ENCODE measurements around the gene PATL1. TPM values are rescaled to one million over a fixed set of nuclear protein-coding genes. Genes with fewer than 3 reads are reported as not detected.
A peak's percentile ranks its signal among the peaks of the same experiment; 100 is the strongest.
"Not testable (repeated sequence)": the region's sequence is repeated elsewhere in the genome, so short reads cannot be mapped to it uniquely, and the experiment has no call there.

Gene PATL1
- total RNA-seq, 1 donor from 2014 or later = 36.1 TPM

GRCh38 chr11:59708537-59708936 is 39.7 kb upstream of the PATL1 start:
- Mint-ChIP-seq H3K4me3 (ENCODE audit: unreplicated experiment) (no peak overlapping the region), H3K9me3 (ENCODE audit: unreplicated experiment) (no peaks in the 10 kb centered on the region), H3K27me3 (ENCODE audit: unreplicated experiment) (no peaks in the 10 kb centered on the region), H3K4me1 (ENCODE audit: unreplicated experiment) (peaks cover 13% of the 10 kb centered on the region), H3K36me3 (ENCODE audit: low read depth, unreplicated experiment) (no peaks in the 10 kb centered on the region), H3K27ac (ENCODE audit: unreplicated experiment) (no peak overlapping the region)
- TF ChIP-seq CTCF (IDR thresholded peaks at IDR 0.05; ENCODE audit: unreplicated experiment) = no peak
- no peak for DNase-seq (ENCODE audit: low spot score)

- H3K4me3 Mint-ChIP-seq (ENCODE audit: unreplicated experiment) = no peak overlapping the region
- H3K36me3 Mint-ChIP-seq (ENCODE audit: low read depth, unreplicated experiment) = no peaks in the 10 kb centered on the region
- no peaks in the 10 kb centered on the region for H3K9me3 Mint-ChIP-seq (ENCODE audit: unreplicated experiment)
- H3K27ac Mint-ChIP-seq (ENCODE audit: unreplicated experiment) = peak overlapping the region; percentile 73
- no peak for TF ChIP-seq CTCF (IDR thresholded peaks at IDR 0.05; ENCODE audit: unreplicated experiment)
- no peak for DNase-seq (ENCODE audit: low spot score)
- H3K27me3 Mint-ChIP-seq (ENCODE audit: unreplicated experiment) = no peaks in the 10 kb centered on the region
- H3K4me1 Mint-ChIP-seq (ENCODE audit: unreplicated experiment) = peaks cover 13% of the 10 kb centered on the region
These were observed 38.5 kb upstream of the PATL1 start for GRCh38 chr11:59707371-59707770.

GRCh38 chr11:59706518-59707285 is 37.9 kb upstream of the PATL1 start:
- no peaks in the 10 kb centered on the region for H3K27me3 Mint-ChIP-seq (ENCODE audit: unreplicated experiment)
- H3K36me3 Mint-ChIP-seq (ENCODE audit: low read depth, unreplicated experiment) = no peaks in the 10 kb centered on the region
- H3K27ac Mint-ChIP-seq (ENCODE audit: unreplicated experiment) = peak overlapping the region; percentile 73
- peak; percentile 36 for DNase-seq (ENCODE audit: low spot score)
- H3K4me1 Mint-ChIP-seq (ENCODE audit: unreplicated experiment) = peaks cover 13% of the 10 kb centered on the region
- TF ChIP-seq CTCF (IDR thresholded peaks at IDR 0.05; ENCODE audit: unreplicated experiment) = no peak
- H3K9me3 Mint-ChIP-seq (ENCODE audit: unreplicated experiment) = no peaks in the 10 kb centered on the region
- no peak overlapping the region for H3K4me3 Mint-ChIP-seq (ENCODE audit: unreplicated experiment)

GRCh38 chr11:59705294-59705693 is 36.5 kb upstream of the PATL1 start:
- H3K4me1 Mint-ChIP-seq (ENCODE audit: unreplicated experiment) = peaks cover 13% of the 10 kb centered on the region
- H3K9me3 Mint-ChIP-seq (ENCODE audit: unreplicated experiment) = no peaks in the 10 kb centered on the region
- no peaks in the 10 kb centered on the region for H3K36me3 Mint-ChIP-seq (ENCODE audit: low read depth, unreplicated experiment)
- DNase-seq (ENCODE audit: low spot score) = no peak
- no peak overlapping the region for H3K4me3 Mint-ChIP-seq (ENCODE audit: unreplicated experiment)
- no peak overlapping the region for H3K27ac Mint-ChIP-seq (ENCODE audit: unreplicated experiment)
- peaks cover 2% of the 10 kb centered on the region for H3K27me3 Mint-ChIP-seq (ENCODE audit: unreplicated experiment)
- TF ChIP-seq CTCF (IDR thresholded peaks at IDR 0.05; ENCODE audit: unreplicated experiment) = no peak

- not testable (repeated sequence) for DNase-seq (ENCODE audit: low spot score); H3K4me3 Mint-ChIP-seq (ENCODE audit: unreplicated experiment); H3K36me3 Mint-ChIP-seq (ENCODE audit: low read depth, unreplicated experiment); H3K27me3 Mint-ChIP-seq (ENCODE audit: unreplicated experiment); H3K9me3 Mint-ChIP-seq (ENCODE audit: unreplicated experiment); H3K27ac Mint-ChIP-seq (ENCODE audit: unreplicated experiment)
- peaks cover 11% of the 10 kb centered on the region for H3K4me1 Mint-ChIP-seq (ENCODE audit: unreplicated experiment)
These were observed 34.7 kb upstream of the PATL1 start for GRCh38 chr11:59703515-59703914.

GRCh38 chr11:59700157-59700556 is 31.3 kb upstream of the PATL1 start:
- H3K4me3 Mint-ChIP-seq (ENCODE audit: unreplicated experiment); H3K27me3 Mint-ChIP-seq (ENCODE audit: unreplicated experiment); H3K27ac Mint-ChIP-seq (ENCODE audit: unreplicated experiment); DNase-seq (ENCODE audit: low spot score); H3K4me1 Mint-ChIP-seq (ENCODE audit: unreplicated experiment); H3K36me3 Mint-ChIP-seq (ENCODE audit: low read depth, unreplicated experiment); H3K9me3 Mint-ChIP-seq (ENCODE audit: unreplicated experiment): not testable (repeated sequence)
